Measurements from ENCODE around the gene CD81.

Gene CD81

GRCh38 chr11:2377511-2378443, 667 bp downstream of the CD81 start:
- DNase-seq, result peak; percentile 75

GRCh38 chr11:2378527-2379210, 1.6 kb downstream of the CD81 start:
- DNase-seq, result no peak

- no peak for DNase-seq
Observed at GRCh38 chr11:2379466-2380174, 2.5 kb downstream of the CD81 start.

GRCh38 chr11:2380396-2380795, 3.3 kb downstream of the CD81 start:
- DNase-seq, result no peak

GRCh38 chr11:2380807-2381350, 3.8 kb downstream of the CD81 start:
- DNase-seq, result no peak

- DNase-seq, result no peak
Observed at GRCh38 chr11:2381494-2382128, 4.5 kb downstream of the CD81 start.

- no peak for DNase-seq
Observed at GRCh38 chr11:2382129-2382517, 5.0 kb downstream of the CD81 start.

- DNase-seq, result no peak
Observed at GRCh38 chr11:2382936-2383851, 6.1 kb downstream of the CD81 start.

- DNase-seq, result no peak
Observed at GRCh38 chr11:2383852-2384804, 7.0 kb downstream of the CD81 start.

- no peak for DNase-seq
Observed at GRCh38 chr11:2385156-2386151, 8.3 kb downstream of the CD81 start.

GRCh38 chr11:2386591-2386990, 9.5 kb downstream of the CD81 start:
- DNase-seq, result no peak

- no peak for DNase-seq
Observed at GRCh38 chr11:2387266-2387987, 10.3 kb downstream of the CD81 start.

- no peak for DNase-seq
Observed at GRCh38 chr11:2388431-2389376, 11.6 kb downstream of the CD81 start.

- no peak for DNase-seq
Observed at GRCh38 chr11:2389377-2390026, 12.4 kb downstream of the CD81 start.

GRCh38 chr11:2390091-2390724, 13.1 kb downstream of the CD81 start:
- no peak for DNase-seq

- DNase-seq, result no peak
Observed at GRCh38 chr11:2390725-2391151, 13.6 kb downstream of the CD81 start.
